GM23248 (cell line): ENCODE data around the gene MUC21.

Experiments used
- EZH2 ChIP-seq: fragments of 200-600 bp; sonication (generic); IDR thresholded peaks from 2 replicates; pipeline ENCODE4 v1.6.1; 2018; ENCODE audit warnings: antibody characterized with exemption, mild to moderate bottlenecking; ENCODE audit not compliant: insufficient read depth, poor library complexity, severe bottlenecking
- EZH2phosphoT487 ChIP-seq: fragments of 200-600 bp; sonication (generic); IDR thresholded peaks from 2 replicates; pipeline ENCODE4 v1.6.1; 2018; ENCODE audit warnings: antibody characterized with exemption, moderate library complexity, mild to moderate bottlenecking, low read depth; ENCODE audit not compliant: insufficient read depth

DNA sequence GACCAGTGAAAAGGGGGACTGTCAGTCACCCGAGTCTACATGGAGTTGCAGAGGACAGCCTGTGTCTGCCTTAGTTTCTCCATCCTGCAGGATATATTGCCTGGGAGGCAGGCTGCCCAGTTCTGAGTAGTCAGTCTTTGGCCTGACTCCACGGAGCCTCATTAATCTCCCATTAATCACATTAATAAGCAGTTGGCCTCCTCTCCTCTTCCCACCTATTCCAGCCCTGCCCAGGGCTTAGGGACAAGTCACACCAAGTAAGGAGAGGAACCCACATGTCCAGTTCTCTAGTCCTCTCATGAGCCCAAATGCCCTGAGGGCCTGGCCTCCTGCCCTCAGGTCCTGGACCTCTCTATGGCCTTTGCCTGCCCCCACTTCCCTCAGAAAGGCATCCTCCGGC, 44.0 kb upstream of the MUC21 start:
- no peak for TF ChIP-seq EZH2
- no peak for TF ChIP-seq EZH2phosphoT487
